Middle frontal gyrus (tissue), 1 donor: ENCODE measurements around the gene COL23A1.

ENCODE experiments used
- DNase-seq: peaks from one replicate; pipeline ENCODE4 v3.0.0-alpha.2; 2015; ENCODE audit warnings: low spot score; ENCODE audit errors: extremely low spot score

Gene COL23A1

GRCh38 chr5:178365501-178366440, 224.4 kb downstream of the COL23A1 start:
- no peak for DNase-seq

DNA sequence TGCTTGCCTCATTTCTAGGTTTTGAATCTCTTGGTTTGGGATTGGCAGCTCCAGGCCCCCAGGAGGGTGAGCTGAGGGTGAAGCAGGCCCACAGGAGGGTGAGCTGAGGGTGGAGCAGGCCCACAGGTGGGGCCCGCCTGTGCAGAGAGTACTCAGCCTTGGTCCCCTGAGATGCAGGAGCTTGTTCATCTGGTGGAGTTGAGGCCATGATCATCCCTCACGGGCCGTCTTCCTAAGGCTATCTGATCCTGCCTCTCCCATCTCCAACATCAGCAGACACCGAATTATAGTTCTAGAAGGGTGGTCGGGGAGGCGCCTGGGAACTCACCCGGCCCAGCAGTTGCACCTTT, 225.9 kb downstream of the COL23A1 start:
- no peak for DNase-seq

DNA sequence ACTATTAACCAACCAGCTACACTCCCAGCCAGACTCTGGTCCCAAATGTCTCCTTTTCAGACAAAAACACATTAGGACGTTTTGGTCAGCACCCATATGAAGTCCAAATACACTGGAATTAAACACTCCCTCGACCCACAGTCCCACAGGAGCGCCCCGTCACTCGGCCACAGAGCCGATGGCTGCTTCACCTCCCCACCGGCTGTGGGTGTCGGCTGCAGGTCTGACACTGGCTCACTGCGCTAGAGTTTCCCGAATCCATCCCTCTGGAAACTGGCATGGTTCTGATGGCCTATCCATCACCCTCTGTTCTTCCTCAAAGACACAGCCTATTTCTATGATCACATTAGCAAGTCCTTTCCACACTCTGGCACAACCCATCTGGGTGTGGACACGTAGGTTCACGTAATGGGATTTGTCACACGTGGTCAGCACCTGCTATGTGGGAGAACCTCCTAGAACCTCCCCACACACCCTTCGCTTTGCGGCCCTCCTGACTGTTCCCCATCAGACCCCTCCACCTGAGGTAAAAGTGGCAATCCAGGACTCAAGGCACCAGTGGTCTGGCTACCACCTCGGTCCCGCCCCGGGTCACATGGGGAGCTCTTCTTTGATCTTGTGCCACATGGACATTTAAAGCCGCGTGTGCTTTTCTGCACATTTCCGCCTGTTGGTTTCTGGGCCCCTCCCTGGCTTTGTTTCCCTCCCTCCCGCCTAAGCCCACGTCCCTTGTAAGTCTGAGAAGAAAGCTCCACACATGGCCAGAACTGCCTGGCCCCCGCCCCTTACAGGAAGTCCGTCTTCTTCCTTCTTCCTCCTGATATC, 226.5 kb downstream of the COL23A1 start:
- DNase-seq: no peak

- DNase-seq: no peak
Observed at GRCh38 chr5:178361657-178362445, 228.3 kb downstream of the COL23A1 start.

GRCh38 chr5:178360926-178361235, 229.3 kb downstream of the COL23A1 start:
- DNase-seq: no peak

DNA sequence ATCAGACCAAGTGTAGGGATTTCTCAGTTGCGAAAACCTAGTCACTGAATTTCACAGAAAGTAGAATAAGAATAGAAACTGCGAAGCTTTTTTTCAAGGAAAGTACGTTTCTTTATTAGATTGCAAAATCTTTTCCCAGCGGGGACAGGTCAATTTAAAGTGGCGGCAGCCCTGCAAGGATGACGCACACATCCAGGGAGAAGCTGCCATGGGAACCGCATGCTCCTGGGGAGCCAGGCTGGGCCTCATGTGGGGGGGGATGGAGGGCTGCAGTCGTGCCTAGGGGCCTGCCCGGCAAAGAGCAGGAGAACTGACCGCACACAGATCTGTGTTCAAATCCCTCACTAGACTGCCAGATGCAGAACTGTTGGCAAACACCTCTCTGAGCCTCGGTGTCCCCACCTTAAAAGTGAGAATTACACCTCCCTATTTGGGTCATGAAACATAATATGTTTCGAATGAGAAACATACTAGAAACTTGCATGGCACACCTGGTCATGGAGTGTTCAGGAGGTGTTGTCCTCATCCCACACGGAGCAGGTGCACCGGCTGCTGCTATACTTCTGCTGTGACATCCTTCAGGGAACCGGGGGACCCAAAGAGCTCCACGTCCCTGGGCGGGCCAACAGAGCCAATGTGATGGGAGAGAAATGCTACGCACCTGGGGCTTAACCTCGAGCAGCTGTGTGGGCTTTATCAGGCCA, 229.8 kb downstream of the COL23A1 start:
- DNase-seq: no peak

DNA sequence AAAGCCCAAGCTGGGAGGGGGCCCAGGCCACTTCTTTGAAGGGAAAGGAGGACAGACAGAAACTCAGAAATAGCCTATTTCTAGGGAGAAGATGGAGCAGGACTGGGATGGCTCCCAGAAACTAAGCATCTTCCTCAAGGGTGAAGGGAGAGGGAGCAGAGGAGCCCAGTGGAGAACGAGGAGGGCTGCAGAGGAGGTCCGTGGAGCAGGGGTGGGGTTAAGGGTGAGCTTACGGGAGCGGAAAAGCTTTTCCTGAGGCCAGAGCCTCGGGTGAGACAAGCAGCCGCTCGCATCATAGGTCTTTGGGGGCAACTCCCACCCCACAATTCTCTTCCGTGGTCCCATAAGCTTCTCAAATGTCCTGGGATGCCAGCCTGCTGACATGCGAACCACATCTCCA, 230.5 kb downstream of the COL23A1 start:
- no peak for DNase-seq

- no peak for DNase-seq
Observed at GRCh38 chr5:178357678-178358077, 232.5 kb downstream of the COL23A1 start.

DNA sequence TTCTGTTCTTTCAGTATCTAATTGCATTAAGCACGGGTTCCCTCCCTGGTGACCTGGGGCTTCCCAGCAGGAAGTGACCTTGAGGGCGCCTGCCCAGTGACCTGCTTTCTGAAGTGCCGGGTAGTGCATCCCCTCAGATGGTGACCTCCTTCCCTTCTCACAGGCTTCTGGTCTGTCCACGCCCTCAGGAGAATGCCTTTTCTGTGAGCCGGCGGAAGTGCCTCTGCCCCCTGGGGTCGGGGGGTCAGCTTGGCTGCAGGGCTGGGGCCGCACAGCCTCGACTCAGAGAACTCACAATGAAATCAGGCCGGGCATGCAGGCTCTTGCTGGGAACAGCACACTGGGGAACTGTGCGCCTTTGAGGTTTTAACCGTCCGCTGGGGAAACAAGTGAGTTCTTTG, 233.1 kb downstream of the COL23A1 start:
- no peak for DNase-seq

DNA sequence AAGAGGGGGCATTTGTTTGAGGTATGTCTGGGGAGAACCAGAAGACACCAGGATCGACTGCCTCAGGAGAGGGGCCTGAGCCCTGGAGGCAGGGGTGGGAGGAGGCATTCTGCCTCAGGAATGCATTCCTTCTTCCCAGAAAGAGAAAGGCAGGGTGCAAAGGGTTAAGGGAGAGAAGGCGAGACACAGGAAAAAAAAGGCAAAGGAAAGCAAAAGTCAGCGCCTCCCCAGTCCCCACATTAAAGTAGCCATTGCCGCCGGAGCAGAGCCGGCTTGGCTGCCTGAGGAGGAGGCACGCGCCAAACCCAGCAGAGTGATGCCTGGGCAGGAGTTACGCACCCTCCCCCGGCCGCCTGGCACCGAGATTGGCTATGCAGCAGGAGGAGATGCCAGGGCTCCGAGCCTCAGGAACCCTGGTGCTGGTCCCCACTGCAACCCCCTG, 233.7 kb downstream of the COL23A1 start:
- DNase-seq: no peak

- DNase-seq: no peak
Observed at GRCh38 chr5:178355671-178356070, 234.5 kb downstream of the COL23A1 start.

GRCh38 chr5:178353461-178353860, 236.7 kb downstream of the COL23A1 start:
- DNase-seq: no peak

GRCh38 chr5:178352035-178352349, 238.2 kb downstream of the COL23A1 start:
- DNase-seq: no peak

GRCh38 chr5:178351221-178352034, 238.8 kb downstream of the COL23A1 start:
- DNase-seq: no peak

- no peak for DNase-seq
Observed at GRCh38 chr5:178350361-178351220, 239.6 kb downstream of the COL23A1 start.

DNA sequence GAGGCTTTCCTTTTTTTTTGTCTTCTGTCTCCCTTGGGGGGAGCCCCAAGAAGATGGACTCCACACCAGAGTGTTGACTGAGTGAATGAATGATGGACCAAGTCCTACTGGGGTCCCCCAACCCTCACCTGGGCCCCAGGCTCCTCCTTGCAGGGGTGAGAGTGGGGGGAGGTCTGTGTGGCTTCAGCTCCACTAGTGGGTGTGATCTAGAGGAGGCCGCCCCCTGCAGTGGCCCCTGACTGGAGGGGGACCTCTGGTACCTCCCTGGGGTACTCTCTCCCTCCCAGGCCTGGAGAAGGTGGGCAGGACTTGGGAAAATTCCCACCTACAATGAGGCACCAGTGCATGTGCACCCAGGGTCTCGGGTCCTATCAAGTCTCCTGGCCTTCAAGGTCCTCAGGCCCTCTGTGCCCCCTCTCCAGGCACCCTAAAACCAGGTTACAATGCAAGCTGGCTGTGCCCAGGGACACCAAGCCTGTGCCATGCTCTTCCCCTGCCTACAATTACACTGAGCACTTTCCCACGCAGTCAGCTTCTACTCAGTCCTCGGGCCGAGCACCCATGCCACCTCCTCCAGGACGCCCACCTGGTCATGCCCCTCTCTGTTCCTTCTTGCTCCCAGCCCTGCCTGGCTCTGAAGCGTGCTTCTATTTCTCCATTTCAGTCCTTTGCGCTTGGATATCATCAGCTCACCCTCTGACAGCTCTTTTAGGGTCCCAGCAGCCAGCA, 240.4 kb downstream of the COL23A1 start:
- no peak for DNase-seq

DNA sequence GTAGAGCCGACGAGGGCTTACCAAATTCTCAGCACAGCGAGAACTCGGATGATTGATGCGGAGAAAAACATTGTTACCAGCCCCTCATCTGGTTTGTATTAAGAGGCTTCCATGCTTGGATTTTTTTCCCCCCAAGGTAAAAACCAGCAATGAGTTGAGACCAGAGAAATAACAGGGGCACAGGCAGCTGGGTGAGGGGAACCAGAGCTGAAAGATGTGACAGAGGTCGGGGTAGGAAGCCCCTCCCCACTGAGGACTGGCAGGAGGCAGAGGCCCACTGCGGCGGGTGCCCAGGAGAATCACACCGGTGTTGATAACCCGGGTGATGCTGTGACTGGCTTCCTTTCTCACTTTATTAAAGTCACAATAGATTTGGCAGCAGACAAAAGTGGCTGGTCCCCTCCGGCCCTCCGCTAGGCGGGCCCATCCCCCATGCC, 241.1 kb downstream of the COL23A1 start:
- no peak for DNase-seq

DNA sequence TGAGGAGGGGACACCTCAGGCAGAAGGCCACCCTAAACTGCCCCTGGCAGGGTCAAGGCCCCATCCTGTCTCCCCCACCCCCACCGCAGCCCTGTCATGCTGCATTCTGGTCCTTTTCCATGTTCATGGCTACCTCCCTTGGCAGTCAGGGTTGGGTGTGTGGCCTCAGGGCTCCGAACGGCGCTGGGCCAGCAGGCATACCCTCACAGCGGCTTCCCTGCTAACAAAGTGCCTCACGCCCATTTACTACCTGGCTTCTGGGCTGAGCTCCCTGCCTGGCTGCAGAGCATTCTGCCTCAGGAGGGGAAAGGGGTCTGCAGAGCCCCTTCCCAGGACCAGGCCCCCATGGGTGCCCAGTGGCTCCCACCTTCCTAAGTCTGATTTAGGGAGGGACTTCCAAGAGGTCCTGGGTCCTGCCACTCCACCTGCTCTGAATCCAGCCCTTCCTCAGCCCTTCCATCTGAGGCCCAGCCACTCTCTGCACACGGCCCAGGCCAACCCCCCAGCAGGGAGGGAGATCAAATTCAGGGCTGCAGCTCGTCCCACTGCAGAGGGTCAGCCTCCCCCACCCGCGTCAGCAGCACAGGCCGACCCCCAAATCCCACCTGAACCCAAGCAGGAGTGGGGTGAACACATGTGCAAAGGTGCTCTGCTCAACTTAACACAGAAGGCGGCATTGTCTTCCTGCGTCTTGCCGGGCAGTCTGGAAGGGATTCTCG, 241.7 kb downstream of the COL23A1 start:
- no peak for DNase-seq
